Adipose tissue (tissue), 3 donors: ENCODE data around the gene PRDM16. TPM values are rescaled to one million over a fixed set of nuclear protein-coding genes. Genes with fewer than 3 reads are reported as not detected.

ENCODE experiments used
- H3K27ac ChIP-seq: one replicate; pipeline ENCODE4 v1.5.1; 2013; ENCODE audit warnings: low read depth, low read length
- WGBS, 3 donors: extraction: QIAGEN DNeasy Blood & Tissue Kit; methylation state at CpG; one replicate each; pipeline ENCODE4 v1.1.7; 2013; 5-methylcytosine and 5-hydroxymethylcytosine counted together
- polyA plus RNA-seq, 3 donors: library from polyadenylated mRNA; stranded (reverse); fragments of 200-250 nt; gene quantifications; one replicate each; pipeline ENCODE4 v1.2.3, GENCODE V29; 2013
- donor health status: healthy with polysubstance abuse.
- donor health status: Bipolar disorder and iron deficiency.
- donor health status: healthy.

Gene PRDM16
- polyA plus RNA-seq, 3 donors: 1.6 to 3.6 (median 1.6) TPM

DNA sequence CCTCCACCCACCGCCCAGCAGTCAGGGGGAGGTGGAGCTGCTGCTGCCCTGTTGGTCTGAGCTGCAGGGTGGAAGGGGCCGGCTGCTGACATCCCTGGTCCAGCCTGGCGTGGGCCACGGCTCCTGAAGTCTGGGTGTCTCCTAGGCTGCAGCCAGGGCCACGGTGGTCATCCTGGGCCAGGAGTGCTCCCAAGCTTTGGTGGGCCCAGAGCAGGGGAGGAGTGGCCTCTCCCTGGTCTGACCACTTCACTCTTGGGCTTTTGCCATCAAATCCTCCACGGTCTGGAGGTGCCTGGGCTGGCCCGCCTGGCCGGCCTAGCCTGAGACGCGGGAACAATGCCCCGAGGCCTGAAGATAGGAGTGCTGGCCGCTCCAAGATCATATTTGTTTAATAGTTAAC, 5.8 kb downstream of the PRDM16 start:
- 24 to 84% (median 76%) methylated on average over 11 to 12 of the region's 12 CpGs for WGBS, 3 donors
- no peak overlapping the region for H3K27ac ChIP-seq

DNA sequence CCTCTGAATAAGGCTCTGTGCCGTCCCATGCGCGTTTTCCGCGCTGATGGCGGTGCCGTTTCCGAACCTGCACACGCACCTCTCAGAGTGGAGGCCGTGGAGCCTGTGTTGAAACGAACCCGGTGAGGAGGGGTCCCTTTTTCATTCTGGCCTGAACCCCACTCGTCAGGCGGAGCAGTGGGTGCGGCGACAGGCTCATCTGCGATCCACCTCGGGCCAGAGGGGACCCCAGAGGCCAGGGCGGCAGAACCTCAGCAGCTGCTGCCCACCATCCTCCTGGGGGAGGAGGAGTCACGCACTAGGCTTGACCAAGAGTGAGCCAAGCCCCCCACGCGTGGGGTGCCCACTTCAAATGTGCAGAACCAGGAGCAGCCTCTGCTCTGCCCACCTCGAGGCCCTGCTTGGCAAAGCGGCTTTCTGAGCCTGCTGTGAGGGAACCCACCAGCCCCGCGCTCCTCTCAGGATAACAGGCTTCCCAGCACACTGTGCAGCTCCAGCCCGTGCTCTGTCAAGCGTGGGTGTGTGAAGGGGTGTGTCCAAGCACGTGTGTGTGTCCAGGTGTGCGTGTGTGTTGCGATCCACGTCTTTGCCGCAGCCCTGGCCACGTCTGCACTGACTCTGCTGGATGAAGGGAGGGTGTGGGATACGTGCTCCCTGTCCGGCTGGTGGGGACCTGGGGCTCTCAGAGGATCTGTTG, 6.8 kb downstream of the PRDM16 start:
- 75 to 89% (median 84%) methylated on average over 36 of the region's 36 CpGs for WGBS, 3 donors
- no peak overlapping the region for H3K27ac ChIP-seq

- H3K27ac ChIP-seq: no peak overlapping the region
Observed at GRCh38 chr1:3076363-3076740, 7.3 kb downstream of the PRDM16 start.

DNA sequence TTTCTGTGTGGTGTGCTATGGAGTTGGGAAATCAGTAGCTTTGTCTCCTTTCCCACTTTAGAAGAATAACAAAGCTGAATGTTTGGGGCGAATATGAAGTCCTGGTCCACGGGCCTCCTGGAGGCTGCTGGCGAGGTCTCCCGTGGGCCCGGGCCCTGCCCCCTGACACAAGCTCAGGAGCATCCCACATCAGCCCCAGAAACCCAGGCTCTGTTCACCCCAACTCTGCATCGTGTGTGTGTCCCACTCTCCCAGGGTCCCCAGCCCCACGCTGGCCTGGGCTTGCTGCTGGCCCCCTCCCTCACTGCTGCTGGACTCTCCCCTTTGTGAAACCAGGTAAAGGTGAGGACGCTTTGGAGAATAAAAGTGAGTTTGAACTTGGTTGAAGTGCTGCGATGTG, 8.1 kb downstream of the PRDM16 start:
- H3K27ac ChIP-seq: no peak overlapping the region
- 83 to 86% (median 85%) methylated on average over 9 of the region's 9 CpGs for WGBS, 3 donors

More at GRCh38 chr1:3076363-3076740, 7.3 kb downstream of the PRDM16 start:
- WGBS, 3 donors: 60 to 81% (median 72%) methylated on average over 11 of the region's 11 CpGs

DNA sequence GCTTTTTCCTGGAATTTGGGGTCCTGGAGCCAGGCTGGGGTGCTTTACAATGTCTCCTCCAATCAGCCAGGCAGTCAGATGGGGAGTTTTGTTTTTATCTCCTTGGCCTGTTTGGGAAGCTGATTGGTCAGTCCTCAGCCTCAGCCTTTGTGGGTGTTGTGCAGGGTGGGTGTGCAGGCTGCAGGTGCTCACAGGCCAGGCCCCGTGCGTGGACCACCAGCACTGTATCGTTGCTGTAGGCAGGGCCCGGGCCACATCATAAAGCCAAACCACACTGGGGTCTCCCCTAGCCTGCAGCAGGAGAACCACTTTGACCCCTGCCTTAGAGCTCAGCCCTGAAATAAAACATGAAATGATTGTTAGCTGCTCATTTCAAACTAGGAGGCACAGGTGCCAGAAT, 8.6 kb downstream of the PRDM16 start:
- WGBS, 3 donors: 75 to 90% (median 81%) methylated on average over 4 of the region's 4 CpGs
- no peak overlapping the region for H3K27ac ChIP-seq

GRCh38 chr1:3078430-3078861, 9.4 kb downstream of the PRDM16 start:
- 39 to 48% (median 47%) methylated on average over 15 of the region's 15 CpGs for WGBS, 3 donors
- no peak overlapping the region for H3K27ac ChIP-seq

GRCh38 chr1:3078871-3079270, 9.9 kb downstream of the PRDM16 start:
- 53 to 59% (median 54%) methylated on average over 24 of the region's 24 CpGs for WGBS, 3 donors

GRCh38 chr1:3079381-3080052, 10.5 kb downstream of the PRDM16 start:
- WGBS, 3 donors: 62 to 74% (median 65%) methylated on average over 18 of the region's 18 CpGs
- H3K27ac ChIP-seq: no peak overlapping the region

More at GRCh38 chr1:3078871-3079270, 9.9 kb downstream of the PRDM16 start:
- no peak overlapping the region for H3K27ac ChIP-seq

GRCh38 chr1:3080053-3080955, 11.3 kb downstream of the PRDM16 start:
- no peak overlapping the region for H3K27ac ChIP-seq
- WGBS, 3 donors: 68 to 71% (median 71%) methylated on average over 41 of the region's 41 CpGs

DNA sequence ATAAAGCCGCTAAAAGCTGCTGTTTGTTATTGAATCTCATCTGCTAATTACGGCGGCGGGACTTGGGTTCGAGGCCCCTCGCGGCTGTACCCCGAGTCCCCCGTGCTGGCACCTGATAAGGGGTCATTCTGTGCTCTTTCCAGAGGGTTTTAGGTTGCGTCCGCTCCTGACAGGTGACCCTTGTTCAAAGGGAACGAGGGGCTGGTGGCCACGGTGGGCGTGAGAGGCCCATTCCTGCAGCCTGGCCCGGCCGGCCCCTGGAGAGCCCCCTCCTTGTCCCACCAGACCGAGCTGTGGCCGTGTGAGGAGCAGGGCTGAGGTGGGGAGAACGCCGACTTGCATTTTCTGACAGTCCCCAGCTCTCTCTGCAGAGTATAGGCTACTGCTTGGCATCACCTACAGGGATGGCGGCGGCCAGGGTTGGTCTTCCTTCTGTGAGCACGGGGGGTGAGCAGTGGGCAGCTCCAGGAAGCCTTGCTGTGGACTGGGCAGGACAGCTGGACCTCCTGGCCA, 12.2 kb downstream of the PRDM16 start:
- 84 to 90% (median 89%) methylated on average over 23 of the region's 23 CpGs for WGBS, 3 donors
- H3K27ac ChIP-seq: no peak overlapping the region

DNA sequence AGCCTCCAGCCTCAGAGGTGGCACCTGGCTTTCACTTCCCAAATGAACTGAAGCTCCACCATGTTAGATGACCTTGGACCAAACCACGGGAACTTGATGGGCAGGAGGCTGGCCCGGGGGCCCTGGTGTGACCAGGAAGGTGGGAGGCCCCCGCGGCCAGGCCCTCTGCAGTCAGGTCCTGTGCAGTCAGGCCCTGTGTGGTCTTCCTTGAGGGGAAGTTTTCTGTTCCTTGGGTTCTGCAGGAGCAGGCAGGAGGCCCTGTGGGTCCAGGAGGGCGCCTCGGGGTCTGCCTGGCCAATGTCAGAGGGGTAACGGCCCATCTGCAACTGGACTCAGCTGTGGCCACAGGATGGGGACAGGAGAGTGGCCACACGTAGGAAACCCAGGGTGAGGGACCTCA, 13.0 kb downstream of the PRDM16 start:
- 76 to 90% (median 86%) methylated on average over 8 of the region's 8 CpGs for WGBS, 3 donors
- H3K27ac ChIP-seq: no peak overlapping the region

DNA sequence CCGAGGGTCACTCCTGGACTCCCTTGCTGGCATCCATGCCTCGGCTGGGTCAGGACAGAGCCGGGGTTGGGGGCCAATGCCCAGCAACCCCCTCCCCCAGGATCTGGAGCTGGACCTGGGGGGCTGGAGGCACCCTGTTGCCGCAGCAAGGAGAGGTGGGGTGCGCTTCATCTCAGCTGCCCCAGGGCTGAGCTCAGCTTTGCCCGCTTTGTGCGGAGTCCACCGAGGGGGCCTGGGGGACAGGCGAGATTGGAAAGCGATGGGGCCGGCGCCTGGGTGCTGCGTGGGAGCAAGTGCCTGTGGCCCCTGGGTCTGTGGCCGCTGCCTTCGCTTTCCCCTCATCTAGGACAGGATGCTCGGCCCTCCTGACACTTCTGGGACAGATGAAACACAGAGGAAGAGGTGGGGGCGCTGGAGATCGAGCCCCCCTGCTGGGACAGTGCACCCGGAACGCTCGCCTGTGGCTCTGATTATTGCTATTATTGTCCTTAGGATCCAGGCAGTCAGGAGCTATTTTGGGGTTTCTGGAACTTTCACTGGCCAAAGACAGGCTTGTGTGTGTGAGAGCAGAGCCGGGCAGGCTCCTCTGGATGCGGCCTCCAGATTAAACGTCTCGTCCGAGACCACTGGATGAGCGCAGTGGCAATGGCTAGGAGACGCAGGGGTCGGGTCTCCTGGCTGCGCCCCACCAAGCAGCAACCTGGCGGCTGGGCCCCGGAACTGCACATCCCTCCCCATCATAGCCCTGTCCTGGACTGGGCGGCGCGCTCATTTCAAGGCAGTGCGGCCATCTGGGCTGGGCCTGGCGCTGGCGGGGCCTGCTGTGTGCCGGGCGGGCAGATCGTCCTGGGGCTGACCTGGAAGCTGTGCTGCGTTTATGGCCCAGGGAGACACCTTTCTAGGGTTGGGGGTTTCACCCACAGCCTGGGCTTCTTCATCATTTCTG, 13.8 kb downstream of the PRDM16 start:
- 85 to 94% (median 86%) methylated on average over 42 of the region's 42 CpGs for WGBS, 3 donors

GRCh38 chr1:3084154-3084553, 15.2 kb downstream of the PRDM16 start:
- WGBS, 3 donors: 72 to 78% (median 75%) methylated on average over 16 of the region's 16 CpGs

More for the DNA sequence above, 13.8 kb downstream of the PRDM16 start:
- no peak overlapping the region for H3K27ac ChIP-seq

DNA sequence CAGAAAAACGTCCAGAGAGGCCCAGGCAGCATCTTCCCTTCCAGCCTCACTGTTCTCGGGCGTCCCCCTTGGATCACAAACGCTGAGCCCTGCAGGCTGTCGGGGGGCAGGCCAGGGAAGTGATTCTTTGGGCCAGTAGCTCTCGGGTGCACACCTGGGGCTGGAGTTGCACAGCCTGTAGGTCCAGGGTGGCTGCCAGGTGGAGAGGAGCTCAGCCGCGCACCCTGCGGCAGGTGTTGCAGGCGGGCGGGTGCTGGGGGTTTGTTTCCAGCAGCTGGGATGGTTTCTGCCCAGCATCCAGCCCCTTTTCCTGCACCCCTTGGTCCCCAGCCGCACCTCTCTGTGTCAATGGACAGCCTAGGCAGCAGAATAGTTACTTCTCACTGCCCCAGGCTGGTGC, 15.7 kb downstream of the PRDM16 start:
- 50 to 87% (median 86%) methylated on average over 12 of the region's 12 CpGs for WGBS, 3 donors
- no peak overlapping the region for H3K27ac ChIP-seq

More at GRCh38 chr1:3084154-3084553, 15.2 kb downstream of the PRDM16 start:
- H3K27ac ChIP-seq: no peak overlapping the region

GRCh38 chr1:3085721-3086120, 16.7 kb downstream of the PRDM16 start:
- WGBS, 3 donors: 45 to 75% (median 68%) methylated on average over 7 to 8 of the region's 8 CpGs

DNA sequence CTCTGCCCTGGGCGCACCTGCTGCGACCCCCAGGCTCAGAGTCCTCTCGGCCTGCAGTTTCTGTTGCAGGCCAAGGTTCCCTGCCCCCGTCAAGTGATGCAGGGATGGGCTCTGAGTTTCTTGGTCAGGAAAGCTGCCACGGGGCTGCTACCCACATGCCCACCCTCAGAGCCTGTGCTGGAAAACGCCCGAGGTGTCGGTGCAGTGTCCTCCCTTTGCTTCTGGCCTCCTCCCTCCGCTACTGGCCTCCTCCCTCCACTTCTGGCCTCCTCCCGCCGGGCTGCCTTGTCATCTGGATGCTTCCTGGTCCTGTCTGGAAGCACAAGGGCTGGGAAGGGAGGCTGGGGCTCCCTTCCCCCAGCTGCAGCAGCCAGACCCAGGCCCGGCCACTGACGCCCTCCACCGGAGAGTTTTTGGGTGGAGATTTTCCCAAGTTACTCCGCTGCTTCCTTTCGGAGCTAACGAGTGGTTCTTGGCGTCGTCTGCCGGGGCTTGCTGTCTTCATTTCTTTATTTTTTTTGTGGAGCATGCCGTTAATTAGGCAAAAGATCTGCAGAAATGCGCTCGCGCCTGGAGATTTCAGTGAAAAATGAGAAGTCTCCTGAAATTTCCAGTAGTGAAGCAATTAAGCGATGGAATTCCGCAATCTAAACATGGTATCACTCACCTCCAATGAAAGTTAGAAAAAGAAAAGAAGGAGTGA, 17.4 kb downstream of the PRDM16 start:
- 70 to 82% (median 76%) methylated on average over 26 of the region's 26 CpGs for WGBS, 3 donors
- H3K27ac ChIP-seq: no peak overlapping the region

More at GRCh38 chr1:3085721-3086120, 16.7 kb downstream of the PRDM16 start:
- H3K27ac ChIP-seq: no peak overlapping the region

- H3K27ac ChIP-seq: no peak overlapping the region
- WGBS, 3 donors: 54 to 86% (median 60%) methylated on average over 17 of the region's 17 CpGs
Observed at GRCh38 chr1:3087049-3087448, 18.0 kb downstream of the PRDM16 start.
